HepG2 (cell line): Measurements from ENCODE around the gene SMIM36. TPM values are rescaled to one million over a fixed set of nuclear protein-coding genes. Genes with fewer than 3 reads are reported as not detected.
A peak's percentile ranks its signal among the peaks of the same experiment; 100 is the strongest.

Experiments
- ATAC-seq: fragments of 200-7000 bp; cut with Tn5 transposase; 3 replicates; pipeline ENCODE4 v1.9.1; 2020; ENCODE audit warnings: mild to moderate bottlenecking, moderate library complexity
- BruUV-seq: library from RNA; stranded (reverse); fragments of 400-500 nt; replicated peaks from 2 replicates; lab custom pipeline; 2021; lab: Mats Ljungman, UMichigan
- CTCF ChIA-PET: fragments of 300-600 bp; formaldehyde crosslinking; extraction: SDS; loops from one replicate; lab custom pipeline; 2021; ENCODE audit warnings: low total read pairs, inconsistent platforms, low intra/inter-chr PET ratio; lab: Yijun Ruan, JAX
- POLR2A ChIA-PET: fragments of 350-600 bp; sonication (Branson Sonifier 250); formaldehyde crosslinking; loops from one replicate; lab custom pipeline; 2020; ENCODE audit warnings: antibody characterized with exemption, inconsistent platforms; lab: Yijun Ruan, JAX
- DNase-seq: peaks from one replicate; pipeline ENCODE4 v3.0.0-alpha.2; 2015; ENCODE audit warnings: low spot score
- FAIRE-seq: peaks from 3 replicates; lab custom pipeline; 2011; peaks lifted over from hg19 to GRCh38; lab: Jason Lieb, UNC
- H2AFZ ChIP-seq: one replicate; pipeline ENCODE4 v1.6.1; 2011; ENCODE audit warnings: low read length, inconsistent platforms
- H3K27ac ChIP-seq: fragments of 300-600 bp; 3 replicates; pipeline ENCODE4 v1.8.0; 2011; ENCODE audit warnings: mixed run types, mild to moderate bottlenecking, mixed read lengths, low read length, inconsistent platforms; ENCODE audit not compliant: insufficient read depth; ENCODE audit errors: extremely low read length
- H3K27me3 ChIP-seq, 2 experiments: fragments of 200-600 bp in 1 of 2; 2 replicates in 1 of 2; 3 replicates in 1 of 2; pipeline versions ENCODE4 v1.6.0 to v1.8.0; 2011; ENCODE audit warnings: low read length in 2 of 2, mild to moderate bottlenecking in 2 of 2, moderate library complexity in 2 of 2, inconsistent platforms in 1 of 2; ENCODE audit not compliant: insufficient read depth in 2 of 2, control insufficient read depth in 1 of 2
- H3K36me3 ChIP-seq, 2 experiments: fragments of 200-600 bp in 1 of 2; replicated peaks in 1 of 2; 2 replicates in 1 of 2; 3 replicates in 1 of 2; pipeline versions ENCODE4 v1.5.1 to v1.8.0; 2011; ENCODE audit warnings: low read length in 2 of 2, inconsistent platforms in 1 of 2; ENCODE audit not compliant: insufficient read depth in 2 of 2, control insufficient read depth in 1 of 2
- H3K4me1 ChIP-seq: 2 replicates; pipeline ENCODE4 v1.5.1; 2012; ENCODE audit warnings: low read length, inconsistent platforms; ENCODE audit not compliant: insufficient read depth
- H3K4me2 ChIP-seq: 2 replicates; pipeline ENCODE4 v1.6.0; 2011; ENCODE audit warnings: low read depth, low read length, inconsistent platforms
- H3K4me3 ChIP-seq, 3 experiments: fragments of 200-600 bp in 1 of 3; sonication (generic), shearing (Covaris generic) in 1 of 3; replicated peaks in 1 of 3; 2 replicates each; pipeline ENCODE4 v1.5.1; 2011 to 2016; ENCODE audit warnings: low read length in 3 of 3, inconsistent platforms in 2 of 3, low read depth in 2 of 3, mild to moderate bottlenecking in 2 of 3, control low read depth in 1 of 3, mixed read lengths in 1 of 3; ENCODE audit not compliant: insufficient read depth in 1 of 3
- H3K79me2 ChIP-seq: one replicate; pipeline ENCODE4 v1.6.1; 2011; ENCODE audit warnings: low read length, inconsistent platforms; ENCODE audit not compliant: insufficient read depth
- H3K9ac ChIP-seq: 2 replicates; pipeline ENCODE4 v1.6.0; 2011; ENCODE audit warnings: mild to moderate bottlenecking, low read depth, low read length, inconsistent platforms; ENCODE audit not compliant: insufficient read depth
- H3K9me3 ChIP-seq: 2 replicates; pipeline ENCODE4 v1.5.1; 2012; ENCODE audit warnings: mild to moderate bottlenecking, low read length
- H4K20me1 ChIP-seq: 2 replicates; pipeline ENCODE4 v1.6.0; 2011; ENCODE audit warnings: inconsistent platforms, mild to moderate bottlenecking, low read length, moderate library complexity; ENCODE audit not compliant: insufficient read depth
- CBX5 ChIP-seq: sonication (generic); formaldehyde crosslinking; IDR thresholded peaks from 2 replicates; pipeline ENCODE4 v1.4.0; 2020; ENCODE audit warnings: missing genetic modification reagents, borderline replicate concordance
- EHMT2 ChIP-seq: fragments of 200-600 bp; sonication (generic); IDR thresholded peaks from 2 replicates; pipeline ENCODE4 v1.7.0; 2017; ENCODE audit warnings: antibody characterized with exemption, low read depth, low read length, borderline replicate concordance
- FOXA3 ChIP-seq: IDR thresholded peaks from 2 replicates; pipeline ENCODE4 v1.6.1; 2016; ENCODE audit warnings: missing genetic modification reagents, missing compliant biosample characterization
- GLI4 ChIP-seq: sonication (generic); formaldehyde crosslinking; IDR thresholded peaks from 2 replicates; pipeline ENCODE4 v1.5.1; 2020; ENCODE audit warnings: missing genetic modification reagents, mild to moderate bottlenecking, moderate library complexity, borderline replicate concordance
- HOXD1 ChIP-seq: sonication (generic); formaldehyde crosslinking; IDR thresholded peaks from 2 replicates; pipeline ENCODE4 v1.5.0; 2020; ENCODE audit warnings: missing genetic modification reagents
- KDM2A ChIP-seq: sonication (generic); formaldehyde crosslinking; IDR thresholded peaks from 2 replicates; pipeline ENCODE4 v1.4.0; 2020; ENCODE audit warnings: low read depth, missing genetic modification reagents, borderline replicate concordance
- RBM22 ChIP-seq: fragments of 200-400 bp; formaldehyde crosslinking; optimal IDR thresholded peaks from 2 replicates; pipeline ENCODE3; 2017; ENCODE audit warnings: mild to moderate bottlenecking, low read length, moderate library complexity
- TAF1 ChIP-seq: sonication (generic); formaldehyde crosslinking; IDR thresholded peaks from 2 replicates; pipeline ENCODE4 v1.4.0; 2020; ENCODE audit warnings: missing genetic modification reagents
- TCF7 ChIP-seq: sonication (generic); IDR thresholded peaks from 2 replicates; pipeline ENCODE4 v1.6.1; 2016; ENCODE audit warnings: antibody characterized with exemption, low read depth
- ZC3H4 ChIP-seq: sonication (generic); formaldehyde crosslinking; IDR thresholded peaks from 2 replicates; pipeline ENCODE4 v1.4.0; 2020; ENCODE audit warnings: missing genetic modification reagents, borderline replicate concordance
- ZMYM4 ChIP-seq: sonication (generic); formaldehyde crosslinking; IDR thresholded peaks from 2 replicates; pipeline ENCODE4 v1.8.1; 2023; ENCODE audit warnings: mild to moderate bottlenecking, missing genetic modification reagents
- ZNF101 ChIP-seq: sonication (generic); formaldehyde crosslinking; IDR thresholded peaks from 2 replicates; pipeline ENCODE4 v1.4.0; 2020; ENCODE audit warnings: mild to moderate bottlenecking, low read depth, missing genetic modification reagents, borderline replicate concordance
- ZNF160 ChIP-seq: sonication (generic); formaldehyde crosslinking; IDR thresholded peaks from 2 replicates; pipeline ENCODE4 v1.8.0; 2022; ENCODE audit warnings: mild to moderate bottlenecking, inconsistent platforms, missing genetic modification reagents
- ZNF3 ChIP-seq: IDR thresholded peaks from 2 replicates; pipeline ENCODE4 v1.7.0; 2017; ENCODE audit warnings: inconsistent platforms
- ZNF567 ChIP-seq: sonication (generic); formaldehyde crosslinking; IDR thresholded peaks from 2 replicates; pipeline ENCODE4 v1.8.1; 2023; ENCODE audit warnings: mild to moderate bottlenecking, missing genetic modification reagents, borderline replicate concordance
- ZNF615 ChIP-seq: sonication (generic); formaldehyde crosslinking; IDR thresholded peaks from 2 replicates; pipeline ENCODE4 v1.5.0; 2020; ENCODE audit warnings: mild to moderate bottlenecking, missing genetic modification reagents, borderline replicate concordance
- ZNF674 ChIP-seq: sonication (generic); formaldehyde crosslinking; IDR thresholded peaks from 2 replicates; pipeline ENCODE4 v1.5.0; 2020; ENCODE audit warnings: low read depth, mild to moderate bottlenecking, missing genetic modification reagents
- ZNF724P ChIP-seq: sonication (generic); formaldehyde crosslinking; IDR thresholded peaks from 2 replicates; pipeline ENCODE4 v1.8.0; 2022; ENCODE audit warnings: missing genetic modification reagents, borderline replicate concordance
- WGBS: methylation state at CpG from one replicate; pipeline ENCODE4 v1.1.6; 2017; ENCODE audit warnings: low lambda C conversion rate; 5-methylcytosine and 5-hydroxymethylcytosine counted together
- in situ Hi-C: cut with HindIII; loops from 2 replicates; pipeline ENCODE4 v1.10.0; 2017; ENCODE audit warnings: low pct_unique_long_range_greater_than_20kb; ENCODE audit not compliant: extremely low pct_ligation_motif_present
- intact Hi-C: fragments of 100-400 bp; cut with micrococcal nuclease; formaldehyde crosslinking; loops from one replicate; pipeline ENCODE4 v1.10.0; 2022; ENCODE audit not compliant: unreplicated experiment
- polyA plus RNA-seq, 8 experiments: library from polyadenylated mRNA; depleted of rRNA in 3 of 8; stranded (reverse) in 7 of 8; unstranded in 1 of 8; fragments of >200 nt; fragmentation: Illumina TruSeq in 4 of 8; extraction: Trizol in 4 of 8; gene quantifications; 2 replicates each; pipeline versions ENCODE4 v1.2.1 to v1.2.3, GENCODE V29; 2011 to 2016; ENCODE audit warnings: low read depth in 4 of 8, missing spikeins in 1 of 8, mixed read lengths in 1 of 8; ENCODE audit not compliant: insufficient read depth in 1 of 8
- total RNA-seq, 5 experiments: library from RNA; depleted of rRNA; stranded (reverse); fragments of >200 nt; fragmentation: Illumina TruSeq; extraction: Trizol; gene quantifications; 2 replicates each; pipeline ENCODE4 v1.2.3, GENCODE V29; 2016; ENCODE audit warnings: low read depth in 1 of 5
- TF ChIP-seq, protein P1 (sequence below): sonication (generic); formaldehyde crosslinking; IDR thresholded peaks from 2 replicates; pipeline ENCODE4 v1.4.0; 2020; ENCODE audit warnings: mild to moderate bottlenecking, missing genetic modification reagents
- TF ChIP-seq, protein P2 (sequence below): IDR thresholded peaks from 2 replicates; pipeline ENCODE4 v1.6.1; 2016

SMIM36 gene
- total and polyA plus RNA-seq, 2 of the 13 experiments (the other 11 are each of a cell fraction or from before 2014, with no cell fraction given) = not detected

DNA sequence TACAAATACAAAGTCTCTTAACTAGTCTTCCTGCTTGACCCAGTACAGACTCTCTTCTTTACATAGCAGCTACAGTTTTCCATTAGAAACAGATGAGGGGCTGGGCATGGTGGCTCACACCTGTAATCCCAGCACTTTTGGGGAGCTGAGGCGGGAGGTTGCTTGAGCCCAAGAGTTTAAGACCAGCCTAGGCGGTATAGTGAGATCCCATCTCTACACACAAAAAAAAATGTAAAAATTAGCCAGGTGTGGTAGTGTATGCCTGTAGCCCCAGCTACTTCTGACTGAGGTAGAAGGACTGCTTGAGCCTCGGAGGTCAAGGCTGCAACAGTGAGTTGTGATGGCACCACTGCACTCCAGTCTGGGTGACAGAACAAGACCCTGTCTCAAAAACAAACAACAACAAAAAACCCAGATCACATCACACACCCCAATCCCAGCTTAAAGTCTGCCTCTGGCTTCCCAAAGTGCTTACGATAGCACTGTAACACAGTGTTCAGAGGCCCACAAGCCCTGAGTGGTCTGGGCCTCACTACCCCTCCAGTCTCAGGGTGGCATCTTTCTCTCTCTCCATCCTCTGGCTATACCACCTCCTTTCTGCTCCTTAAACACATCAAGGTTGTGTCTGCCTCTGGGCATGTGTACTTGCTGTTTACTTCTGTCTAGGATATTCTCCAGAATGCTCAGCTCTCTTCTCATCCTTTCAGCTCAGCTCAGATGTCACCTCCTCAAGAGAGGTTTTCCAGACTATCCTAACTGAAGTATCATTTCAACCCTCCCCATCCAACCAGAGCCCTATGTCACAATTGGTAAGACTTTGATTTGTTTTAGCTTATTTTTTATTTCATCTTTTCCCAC lies 93.6 kb downstream of the SMIM36 start:
- peaks cover 4 to 51% of the 10 kb centered on the region in 2 experiments for H3K36me3 ChIP-seq
- CTCF ChIA-PET = no interaction called here
- H4K20me1 ChIP-seq = no peaks in the 10 kb centered on the region
- peaks cover 83% of the 10 kb centered on the region for H3K4me1 ChIP-seq
- H3K4me2 ChIP-seq = peak overlapping the region; percentile 92
- intact Hi-C loops = no loop called here
- no peak for FAIRE-seq
- H3K27ac ChIP-seq = peak overlapping the region; percentile 87
- BruUV-seq = no TSS peak
- no peaks in the 10 kb centered on the region for H3K9me3 ChIP-seq
- POLR2A ChIA-PET = interaction anchor here (0.8 to 9.0 kb wide), 10 partner anchors 9 to 97 kb away, joined by 3 to 127 read pairs (median 5); no protein-coding TSS in a partner anchor
- no peaks in the 10 kb centered on the region; a peak in 1 of 5 replicates for H3K27me3 ChIP-seq
- H3K79me2 ChIP-seq = peaks cover 91% of the 10 kb centered on the region
- WGBS = 91% methylated on average over 4 of the region's 4 CpGs
- no peak for DNase-seq
- no peak for ATAC-seq
- peak overlapping the region in 2 of 3 experiments; percentile 0 to 99; a peak in 2 of 6 replicates for H3K4me3 ChIP-seq
- in situ Hi-C loops = no loop called here
- peak overlapping the region; percentile 45; the same call in 1 of the 2 replicates for H3K9ac ChIP-seq
- H2AFZ ChIP-seq = no peak overlapping the region
- TF ChIP-seq ZNF615 (CRISPR knock-in tag) (0 out of 2 replicates have a peak, but pooled peaks have one; percentile 41), FOXA3 (CRISPR knock-in tag) (0 out of 2 replicates have a peak, but pooled peaks have one; percentile 17), TCF7 (0 out of 2 replicates have a peak, but pooled peaks have one; percentile 17), KDM2A (CRISPR knock-in tag) (peak; percentile 45; the same call in 1 of the 2 replicates), ZNF674 (CRISPR knock-in tag) (peak; percentile 27; the same call in 1 of the 2 replicates), ZNF724P (CRISPR knock-in tag) (0 out of 2 replicates have a peak, but pooled peaks have one; percentile 52), ZNF101 (no peak), ZNF567 (CRISPR knock-in tag) (peak; percentile 77; the same call in 1 of the 2 replicates), ZC3H4 (CRISPR knock-in tag) (0 out of 2 replicates have a peak, but pooled peaks have one; percentile 22), ZNF160 (CRISPR knock-in tag) (no peak), TAF1 (CRISPR knock-in tag) (no peak), ZNF3 (CRISPR knock-in tag) (no peak), HOXD1 (CRISPR knock-in tag) (0 out of 2 replicates have a peak, but pooled peaks have one; percentile 18), ZMYM4 (CRISPR knock-in tag) (peak; percentile 11; the same call in 1 of the 2 replicates), RBM22 (peak; percentile 67), GLI4 (0 out of 2 replicates have a peak, but pooled peaks have one; percentile 36), CBX5 (CRISPR knock-in tag) (peak; percentile 44; the same call in 1 of the 2 replicates), EHMT2 (no peak)
- TF ChIP-seq, protein P1, sequence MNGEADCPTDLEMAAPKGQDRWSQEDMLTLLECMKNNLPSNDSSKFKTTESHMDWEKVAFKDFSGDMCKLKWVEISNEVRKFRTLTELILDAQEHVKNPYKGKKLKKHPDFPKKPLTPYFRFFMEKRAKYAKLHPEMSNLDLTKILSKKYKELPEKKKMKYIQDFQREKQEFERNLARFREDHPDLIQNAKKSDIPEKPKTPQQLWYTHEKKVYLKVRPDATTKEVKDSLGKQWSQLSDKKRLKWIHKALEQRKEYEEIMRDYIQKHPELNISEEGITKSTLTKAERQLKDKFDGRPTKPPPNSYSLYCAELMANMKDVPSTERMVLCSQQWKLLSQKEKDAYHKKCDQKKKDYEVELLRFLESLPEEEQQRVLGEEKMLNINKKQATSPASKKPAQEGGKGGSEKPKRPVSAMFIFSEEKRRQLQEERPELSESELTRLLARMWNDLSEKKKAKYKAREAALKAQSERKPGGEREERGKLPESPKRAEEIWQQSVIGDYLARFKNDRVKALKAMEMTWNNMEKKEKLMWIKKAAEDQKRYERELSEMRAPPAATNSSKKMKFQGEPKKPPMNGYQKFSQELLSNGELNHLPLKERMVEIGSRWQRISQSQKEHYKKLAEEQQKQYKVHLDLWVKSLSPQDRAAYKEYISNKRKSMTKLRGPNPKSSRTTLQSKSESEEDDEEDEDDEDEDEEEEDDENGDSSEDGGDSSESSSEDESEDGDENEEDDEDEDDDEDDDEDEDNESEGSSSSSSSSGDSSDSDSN (CRISPR knock-in tag) = no peak
- TF ChIP-seq, protein P2, sequence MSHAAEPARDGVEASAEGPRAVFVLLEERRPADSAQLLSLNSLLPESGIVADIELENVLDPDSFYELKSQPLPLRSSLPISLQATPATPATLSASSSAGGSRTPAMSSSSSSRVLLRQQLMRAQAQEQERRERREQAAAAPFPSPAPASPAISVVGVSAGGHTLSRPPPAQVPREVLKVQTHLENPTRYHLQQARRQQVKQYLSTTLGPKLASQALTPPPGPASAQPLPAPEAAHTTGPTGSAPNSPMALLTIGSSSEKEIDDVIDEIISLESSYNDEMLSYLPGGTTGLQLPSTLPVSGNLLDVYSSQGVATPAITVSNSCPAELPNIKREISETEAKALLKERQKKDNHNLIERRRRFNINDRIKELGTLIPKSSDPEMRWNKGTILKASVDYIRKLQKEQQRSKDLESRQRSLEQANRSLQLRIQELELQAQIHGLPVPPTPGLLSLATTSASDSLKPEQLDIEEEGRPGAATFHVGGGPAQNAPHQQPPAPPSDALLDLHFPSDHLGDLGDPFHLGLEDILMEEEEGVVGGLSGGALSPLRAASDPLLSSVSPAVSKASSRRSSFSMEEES = no peak
